IMR-90 (cell line): ENCODE results near the gene ADAMTS16. TPM values are rescaled to one million over a fixed set of nuclear protein-coding genes. Genes with fewer than 3 reads are reported as not detected.

ENCODE experiments used
- ATAC-seq: fragments of 200-7000 bp; cut with Tn5 transposase; 2 replicates; pipeline ENCODE4 v1.9.1; 2020; ENCODE audit warnings: low read depth, mild to moderate bottlenecking, moderate library complexity
- BruUV-seq: library from RNA; stranded (reverse); fragments of 400-500 nt; replicated peaks from 2 replicates; lab custom pipeline; 2021; lab: Mats Ljungman, UMichigan
- CTCF ChIA-PET: fragments of 300-600 bp; formaldehyde crosslinking; extraction: SDS; loops from one replicate; lab custom pipeline; 2021; ENCODE audit warnings: antibody characterized with exemption; lab: Yijun Ruan, JAX
- POLR2A ChIA-PET: fragments of 300-600 bp; sonication (Branson Sonifier 250); formaldehyde crosslinking; loops from one replicate; lab custom pipeline; 2022; ENCODE audit warnings: antibody characterized with exemption; ENCODE audit not compliant: unreplicated experiment; lab: Charles Lee
- DNase-seq: peaks from one replicate; pipeline ENCODE4 v3.0.0; 2013
- H2AFZ ChIP-seq: replicated peaks from 2 replicates; pipeline ENCODE3; 2013; ENCODE audit warnings: low read length, mild to moderate bottlenecking; ENCODE audit not compliant: poor library complexity
- H2AK5ac ChIP-seq: 2 replicates; pipeline ENCODE4 v1.6.1; 2013; ENCODE audit warnings: low read depth, low read length, inconsistent platforms
- H2AK9ac ChIP-seq: replicated peaks from 2 replicates; pipeline ENCODE3; 2013; ENCODE audit warnings: mild to moderate bottlenecking, low read depth, low read length, moderate library complexity; ENCODE audit not compliant: poor library complexity
- H2BK120ac ChIP-seq: 2 replicates; pipeline ENCODE4 v1.6.1; 2013; ENCODE audit warnings: low read depth, low read length, inconsistent platforms
- H2BK15ac ChIP-seq: 3 replicates; pipeline ENCODE4 v1.6.1; 2013; ENCODE audit warnings: low read depth, low read length, inconsistent platforms
- H2BK20ac ChIP-seq: 2 replicates; pipeline ENCODE4 v1.6.1; 2013; ENCODE audit warnings: low read depth, mild to moderate bottlenecking, inconsistent platforms, low read length, moderate library complexity
- H2BK5ac ChIP-seq: 2 replicates; pipeline ENCODE4 v1.6.1; 2013; ENCODE audit warnings: mild to moderate bottlenecking, low read depth, low read length, inconsistent platforms; ENCODE audit not compliant: poor library complexity, severe bottlenecking
- H3K14ac ChIP-seq: replicated peaks from 2 replicates; pipeline ENCODE4 v1.6.1; 2013; ENCODE audit warnings: low read depth, low read length, inconsistent platforms
- H3K18ac ChIP-seq: 2 replicates; pipeline ENCODE4 v1.6.1; 2013; ENCODE audit warnings: low read depth, low read length, control low read depth
- H3K23ac ChIP-seq: 2 replicates; pipeline ENCODE4 v1.6.1; 2013; ENCODE audit warnings: low read depth, low read length, inconsistent platforms
- H3K27ac ChIP-seq: 2 replicates; pipeline ENCODE4 v1.5.1; 2013; ENCODE audit warnings: mild to moderate bottlenecking, control low read depth, low read length; ENCODE audit not compliant: insufficient read depth
- H3K27me3 ChIP-seq: 2 replicates; pipeline ENCODE4 v1.6.1; 2013; ENCODE audit warnings: low read length; ENCODE audit not compliant: control insufficient read depth, insufficient read depth
- H3K36me3 ChIP-seq: 2 replicates; pipeline ENCODE4 v1.6.1; 2013; ENCODE audit warnings: low read length, mixed read lengths; ENCODE audit not compliant: control insufficient read depth, insufficient read depth
- H3K4ac ChIP-seq: 2 replicates; pipeline ENCODE4 v1.6.1; 2013; ENCODE audit warnings: low read depth, low read length, inconsistent platforms
- H3K4me1 ChIP-seq: 2 replicates; pipeline ENCODE4 v1.6.1; 2013; ENCODE audit warnings: low read length, mixed read lengths; ENCODE audit not compliant: control insufficient read depth, insufficient read depth
- H3K4me2 ChIP-seq: 2 replicates; pipeline ENCODE4 v1.6.1; 2013; ENCODE audit warnings: low read depth, mild to moderate bottlenecking, control low read depth, low read length, moderate library complexity
- H3K4me3 ChIP-seq: 2 replicates; pipeline ENCODE4 v1.5.1; 2013; ENCODE audit warnings: low read depth, mild to moderate bottlenecking, control low read depth, low read length, moderate library complexity; ENCODE audit not compliant: insufficient read depth
- H3K56ac ChIP-seq: 2 replicates; pipeline ENCODE4 v1.6.1; 2013; ENCODE audit warnings: low read length, inconsistent platforms; ENCODE audit not compliant: insufficient read depth; ENCODE audit errors: extremely low read depth
- H3K79me1 ChIP-seq, 2 experiments: 2 replicates each; pipeline ENCODE4 v1.6.1; 2013; ENCODE audit warnings: low read length in 2 of 2, inconsistent platforms in 1 of 2, low read depth in 1 of 2
- H3K9ac ChIP-seq: 2 replicates; pipeline ENCODE4 v1.6.1; 2013; ENCODE audit warnings: low read depth, low read length, control low read depth
- H3K9me1 ChIP-seq: 2 replicates; pipeline ENCODE4 v1.6.1; 2013; ENCODE audit warnings: low read length, inconsistent platforms; ENCODE audit not compliant: insufficient read depth
- H3K9me3 ChIP-seq: 2 replicates; pipeline ENCODE4 v1.6.1; 2013; ENCODE audit warnings: low read length; ENCODE audit not compliant: control insufficient read depth, insufficient read depth
- H4K20me1 ChIP-seq: 2 replicates; pipeline ENCODE4 v1.6.1; 2013; ENCODE audit warnings: low read length, inconsistent platforms; ENCODE audit not compliant: insufficient read depth
- H4K5ac ChIP-seq: 2 replicates; pipeline ENCODE4 v1.6.1; 2013; ENCODE audit warnings: mild to moderate bottlenecking, low read depth, low read length, control low read depth
- H4K8ac ChIP-seq, 2 experiments: 2 replicates each; pipeline ENCODE4 v1.6.1; 2013; ENCODE audit warnings: low read depth in 2 of 2, low read length in 2 of 2, control low read depth in 1 of 2, inconsistent platforms in 1 of 2
- H4K91ac ChIP-seq: 2 replicates; pipeline ENCODE4 v1.6.1; 2013; ENCODE audit warnings: low read depth, low read length, inconsistent platforms; ENCODE audit not compliant: insufficient read depth
- BHLHE40 ChIP-seq: fragments of 150-350 bp; IDR thresholded peaks from 2 replicates; pipeline ENCODE4 v1.6.1; 2016; ENCODE audit warnings: mild to moderate bottlenecking, low read depth, low read length
- CEBPB ChIP-seq: IDR thresholded peaks from 2 replicates; pipeline ENCODE4 v1.6.1; 2012; ENCODE audit warnings: low read depth, low read length, improper control_type of control experiment
- CHD1 ChIP-seq: IDR thresholded peaks from 2 replicates; pipeline ENCODE4 v1.6.1; 2012; ENCODE audit warnings: low read depth, low read length, improper control_type of control experiment
- FOS ChIP-seq: fragments of 150-350 bp; IDR thresholded peaks from 2 replicates; pipeline ENCODE4 v1.6.1; 2016; ENCODE audit warnings: low read depth, low read length
- MAFK ChIP-seq: IDR thresholded peaks from 2 replicates; pipeline ENCODE4 v1.6.1; 2012; ENCODE audit warnings: low read depth, low read length, improper control_type of control experiment
- MAZ ChIP-seq: IDR thresholded peaks from 2 replicates; pipeline ENCODE4 v1.6.1; 2012; ENCODE audit warnings: low read depth, mild to moderate bottlenecking, low read length, improper control_type of control experiment, moderate library complexity, borderline replicate concordance
- MXI1 ChIP-seq: IDR thresholded peaks from 2 replicates; pipeline ENCODE4 v1.6.1; 2012; ENCODE audit warnings: low read depth, mild to moderate bottlenecking, low read length, moderate library complexity, borderline replicate concordance
- NFE2L2 ChIP-seq: fragments of 150-350 bp; IDR thresholded peaks from 2 replicates; pipeline ENCODE4 v1.6.1; 2016; ENCODE audit warnings: low read depth, mild to moderate bottlenecking, low read length
- POLR2A ChIP-seq: IDR thresholded peaks from 2 replicates; pipeline ENCODE4 v1.6.1; 2012; ENCODE audit warnings: mild to moderate bottlenecking, low read depth, low read length
- RAD21 ChIP-seq: IDR thresholded peaks from 2 replicates; pipeline ENCODE4 v1.6.1; 2012; ENCODE audit warnings: low read length, improper control_type of control experiment
- RCOR1 ChIP-seq: IDR thresholded peaks from 2 replicates; pipeline ENCODE4 v1.6.1; 2012; ENCODE audit warnings: mild to moderate bottlenecking, low read length, improper control_type of control experiment; ENCODE audit not compliant: insufficient replicate concordance
- RFX5 ChIP-seq: IDR thresholded peaks from 2 replicates; pipeline ENCODE4 v1.8.0; 2012; ENCODE audit warnings: low read depth, mild to moderate bottlenecking, low read length, moderate library complexity
- SMC3 ChIP-seq: fragments of 150-350 bp; IDR thresholded peaks from 2 replicates; pipeline ENCODE4 v1.6.1; 2016; ENCODE audit warnings: low read depth, mild to moderate bottlenecking, antibody characterized with exemption, low read length, moderate library complexity
- WGBS, 2 experiments: methylation state at CpG; one replicate each; pipeline versions ENCODE4 v1.1.5 to v1.1.7; 2013; ENCODE audit warnings: missing lambda C conversion rate in 2 of 2; ENCODE audit not compliant: insufficient read length in 1 of 2; ENCODE audit errors: extremely low coverage in 2 of 2; 5-methylcytosine and 5-hydroxymethylcytosine counted together
- dilution Hi-C: fragments of 300-500 bp; cut with HindIII; formaldehyde crosslinking; loops from one replicate; pipeline ENCODE4 v1.14.3; 2018; ENCODE audit warnings: low sequenced_read_pairs; ENCODE audit not compliant: unreplicated experiment
- in situ Hi-C: fragments of 300-500 bp; cut with MboI; formaldehyde crosslinking; loops from 3 replicates; pipeline ENCODE4 v1.14.3; 2019; ENCODE audit warnings: low sequenced_read_pairs, inconsistent platforms, mixed read lengths
- intact Hi-C: fragments of 100-400 bp; cut with micrococcal nuclease; formaldehyde crosslinking; loops from 2 replicates; pipeline ENCODE4 v1.10.0; 2022
- polyA plus RNA-seq, 3 experiments: library from polyadenylated mRNA; depleted of rRNA; stranded (reverse); fragments of >200 nt; gene quantifications; 2 replicates each; pipeline ENCODE4 v1.2.3, GENCODE V29; 2012; ENCODE audit warnings: low replicate concordance in 1 of 3
- total RNA-seq: library from RNA; depleted of rRNA; stranded (reverse); fragments of >200 nt; gene quantifications from 2 replicates; pipeline ENCODE4 v1.2.3, GENCODE V29; 2012
- TF ChIP-seq, protein P1 (sequence below): conservative IDR thresholded peaks from 2 replicates; pipeline ENCODE4 v1.5.1; 2012; ENCODE audit warnings: mild to moderate bottlenecking, low read depth, low read length, improper control_type of control experiment
- TF ChIP-seq, protein P2 (sequence below): fragments of 150-350 bp; IDR thresholded peaks from 2 replicates; pipeline ENCODE4 v1.6.1; 2016; ENCODE audit warnings: low read depth, mild to moderate bottlenecking, low read length, moderate library complexity, borderline replicate concordance
- TF ChIP-seq, protein P3 (sequence below): fragments of 150-350 bp; IDR thresholded peaks from 2 replicates; pipeline ENCODE4 v1.6.1; 2017; ENCODE audit warnings: mild to moderate bottlenecking, antibody characterized with exemption, low read length, low read depth

ADAMTS16 gene
- total and polyA plus RNA-seq, 2 of the 4 experiments (the other 2 are of a cell fraction) = 0.09 to 0.18 TPM

DNA sequence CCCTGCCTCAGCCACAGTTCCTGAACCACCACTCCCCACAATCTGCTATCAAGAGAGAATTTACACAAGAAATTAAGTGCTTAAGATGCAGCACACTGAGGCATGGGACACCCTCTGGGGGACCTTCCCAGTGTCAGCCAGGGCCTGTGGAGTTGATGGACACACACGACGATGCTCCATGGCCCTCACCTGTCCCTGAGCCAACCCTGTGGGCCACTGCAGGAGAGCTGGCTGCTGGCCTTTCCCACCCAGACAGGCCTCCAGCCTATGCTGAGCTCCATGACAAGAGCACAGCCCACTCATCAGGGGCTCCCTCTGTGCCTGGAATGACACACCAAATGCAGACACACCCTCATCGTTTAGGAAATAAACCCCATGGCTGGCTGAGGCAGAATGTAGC is 124.6 kb downstream of the ADAMTS16 start:
- H2AK9ac ChIP-seq = no peak overlapping the region
- no peak overlapping the region for H3K14ac ChIP-seq
- ChIA-PET POLR2A (no interaction called here), CTCF (no interaction called here)
- H4K5ac ChIP-seq = no peak overlapping the region
- no peak for ATAC-seq
- no peaks in the 10 kb centered on the region for H3K36me3 ChIP-seq
- no TSS peak for BruUV-seq
- no peaks in the 10 kb centered on the region for H3K4me1 ChIP-seq
- no peak for DNase-seq
- in situ Hi-C loops = no loop called here
- no peak overlapping the region for H4K8ac ChIP-seq
- no peak overlapping the region for H2BK15ac ChIP-seq
- H3K27ac ChIP-seq = no peak overlapping the region
- WGBS, 2 experiments = 58% methylated on average over 3 of the region's 3 CpGs; no CpG with 5 or more reads in 1 of the 2 experiments
- H3K9me3 ChIP-seq = peaks cover 33% of the 10 kb centered on the region
- no peak overlapping the region for H4K91ac ChIP-seq
- dilution Hi-C loops = no loop called here
- no peaks in the 10 kb centered on the region for H3K27me3 ChIP-seq
- H3K56ac ChIP-seq = no peak overlapping the region
- TF ChIP-seq BHLHE40 = no peak
- TF ChIP-seq, protein P1, sequence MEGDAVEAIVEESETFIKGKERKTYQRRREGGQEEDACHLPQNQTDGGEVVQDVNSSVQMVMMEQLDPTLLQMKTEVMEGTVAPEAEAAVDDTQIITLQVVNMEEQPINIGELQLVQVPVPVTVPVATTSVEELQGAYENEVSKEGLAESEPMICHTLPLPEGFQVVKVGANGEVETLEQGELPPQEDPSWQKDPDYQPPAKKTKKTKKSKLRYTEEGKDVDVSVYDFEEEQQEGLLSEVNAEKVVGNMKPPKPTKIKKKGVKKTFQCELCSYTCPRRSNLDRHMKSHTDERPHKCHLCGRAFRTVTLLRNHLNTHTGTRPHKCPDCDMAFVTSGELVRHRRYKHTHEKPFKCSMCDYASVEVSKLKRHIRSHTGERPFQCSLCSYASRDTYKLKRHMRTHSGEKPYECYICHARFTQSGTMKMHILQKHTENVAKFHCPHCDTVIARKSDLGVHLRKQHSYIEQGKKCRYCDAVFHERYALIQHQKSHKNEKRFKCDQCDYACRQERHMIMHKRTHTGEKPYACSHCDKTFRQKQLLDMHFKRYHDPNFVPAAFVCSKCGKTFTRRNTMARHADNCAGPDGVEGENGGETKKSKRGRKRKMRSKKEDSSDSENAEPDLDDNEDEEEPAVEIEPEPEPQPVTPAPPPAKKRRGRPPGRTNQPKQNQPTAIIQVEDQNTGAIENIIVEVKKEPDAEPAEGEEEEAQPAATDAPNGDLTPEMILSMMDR = no peak
- TF ChIP-seq, protein P2, sequence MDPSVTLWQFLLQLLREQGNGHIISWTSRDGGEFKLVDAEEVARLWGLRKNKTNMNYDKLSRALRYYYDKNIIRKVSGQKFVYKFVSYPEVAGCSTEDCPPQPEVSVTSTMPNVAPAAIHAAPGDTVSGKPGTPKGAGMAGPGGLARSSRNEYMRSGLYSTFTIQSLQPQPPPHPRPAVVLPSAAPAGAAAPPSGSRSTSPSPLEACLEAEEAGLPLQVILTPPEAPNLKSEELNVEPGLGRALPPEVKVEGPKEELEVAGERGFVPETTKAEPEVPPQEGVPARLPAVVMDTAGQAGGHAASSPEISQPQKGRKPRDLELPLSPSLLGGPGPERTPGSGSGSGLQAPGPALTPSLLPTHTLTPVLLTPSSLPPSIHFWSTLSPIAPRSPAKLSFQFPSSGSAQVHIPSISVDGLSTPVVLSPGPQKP = no peak
- TF ChIP-seq MXI1 = no peak
- TF ChIP-seq FOS = no peak
- TF ChIP-seq MAFK = no peak
- no peak for TF ChIP-seq CEBPB
- no peak for TF ChIP-seq RCOR1
- no peak for TF ChIP-seq POLR2A
- TF ChIP-seq RAD21 = no peak
- TF ChIP-seq, protein P3, sequence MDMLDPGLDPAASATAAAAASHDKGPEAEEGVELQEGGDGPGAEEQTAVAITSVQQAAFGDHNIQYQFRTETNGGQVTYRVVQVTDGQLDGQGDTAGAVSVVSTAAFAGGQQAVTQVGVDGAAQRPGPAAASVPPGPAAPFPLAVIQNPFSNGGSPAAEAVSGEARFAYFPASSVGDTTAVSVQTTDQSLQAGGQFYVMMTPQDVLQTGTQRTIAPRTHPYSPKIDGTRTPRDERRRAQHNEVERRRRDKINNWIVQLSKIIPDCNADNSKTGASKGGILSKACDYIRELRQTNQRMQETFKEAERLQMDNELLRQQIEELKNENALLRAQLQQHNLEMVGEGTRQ = no peak
- TF ChIP-seq NFE2L2 = no peak
- no peak for TF ChIP-seq RFX5
- TF ChIP-seq CHD1 = no peak
- no peak for TF ChIP-seq SMC3
- TF ChIP-seq MAZ = no peak
- no peaks in the 10 kb centered on the region for H4K20me1 ChIP-seq
- H2BK20ac ChIP-seq = no peak overlapping the region
- no peak overlapping the region for H3K9ac ChIP-seq
- no peak overlapping the region for H3K4ac ChIP-seq
- H2BK120ac ChIP-seq = no peak overlapping the region
- no peaks in the 10 kb centered on the region for H3K9me1 ChIP-seq
- no peak overlapping the region for H3K18ac ChIP-seq
- no peak overlapping the region for H2BK5ac ChIP-seq
- H3K4me3 ChIP-seq = no peak overlapping the region
- no peaks in the 10 kb centered on the region for H3K79me1 ChIP-seq
- H3K23ac ChIP-seq = no peak overlapping the region
- H2AK5ac ChIP-seq = no peak overlapping the region
- H2AFZ ChIP-seq = no peak overlapping the region
- intact Hi-C loops = no loop called here
- H3K4me2 ChIP-seq = no peak overlapping the region
